Measurements from ENCODE around the gene TNPO3.

DNA sequence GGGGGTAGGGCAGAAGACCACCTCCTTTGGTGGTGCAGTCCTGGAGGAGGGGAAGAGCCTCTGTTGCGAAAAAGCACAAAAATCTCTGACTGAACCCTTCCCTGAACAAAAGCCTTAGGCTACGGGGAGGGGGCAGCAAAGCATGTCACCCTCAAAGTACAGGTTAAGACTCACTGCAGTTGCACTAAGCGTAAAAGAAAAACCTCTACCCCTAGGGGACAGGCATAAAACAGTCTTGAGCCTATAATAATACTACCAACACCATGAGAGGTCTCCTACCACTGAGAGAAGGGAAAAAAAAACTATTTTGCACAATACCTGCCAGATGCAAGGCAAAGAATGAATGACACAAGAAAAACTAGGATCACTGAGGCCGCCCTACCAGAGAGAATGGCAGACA, 17.3 kb downstream of the TNPO3 start:
- TF ChIP-seq CTCF (IDR thresholded peaks at IDR 0.05) = no peak
- TF ChIP-seq POLR2A (IDR thresholded peaks at IDR 0.05) = no peak
